ENCODE data around the gene DMRT1. TPM values are rescaled to one million over a fixed set of nuclear protein-coding genes. Genes with fewer than 3 reads are reported as not detected.

Gene DMRT1
- total and polyA plus RNA-seq, 9 of the 15 experiments (the other 6 are each of a cell fraction or from before 2014, with no cell fraction given) = not detected

GRCh38 chr9:847505-847904, 6.0 kb downstream of the DMRT1 start:
- H2AFZ ChIP-seq (ENCODE audit: low read depth, low read length) = no peak overlapping the region
- no peaks in the 10 kb centered on the region for H4K20me1 ChIP-seq (replicated peaks; ENCODE audit: control insufficient read depth, insufficient read depth, low read length)
- ChIA-PET POLR2A (no interaction called here), CTCF (ENCODE audit: low intra/inter-chr PET ratio) (no interaction called here)
- no peak overlapping the region for H3K9ac ChIP-seq (ENCODE audit: insufficient read depth in 1 of 2, low read depth in 2 of 2, low read length in 2 of 2)
- no peaks in the 10 kb centered on the region for H3K36me3 ChIP-seq (ENCODE audit: control insufficient read depth, insufficient read depth, low read length)
- H3K4me1 ChIP-seq (replicated peaks in 1 of 2; ENCODE audit: control insufficient read depth in 2 of 2, insufficient read depth in 2 of 2, low read length in 2 of 2) = no peaks in the 10 kb centered on the region
- H3K27ac ChIP-seq (ENCODE audit: extremely low read depth, low read depth, low read length) = no peak overlapping the region
- BruUV-seq (replicated peaks) = no TSS peak
- H3K4me2 ChIP-seq (ENCODE audit: insufficient read depth, low read length) = no peak overlapping the region
- in situ Hi-C loops (cut with MboI) (no loop called here), intact Hi-C loops (cut with micrococcal nuclease) (no loop called here)
- H3K27me3 ChIP-seq (ENCODE audit: control insufficient read depth in 2 of 2, insufficient read depth in 2 of 2, low read length in 2 of 2) = peaks cover 0 to 21% of the 10 kb centered on the region in 2 experiments; a peak in 4 of 5 replicates
- H3K9me1 ChIP-seq (ENCODE audit: control insufficient read depth, insufficient read depth, low read length) = no peaks in the 10 kb centered on the region
- no peaks in the 10 kb centered on the region for H3K79me2 ChIP-seq (ENCODE audit: control insufficient read depth, insufficient read depth, low read length)
- DNase-seq (ENCODE audit: extremely low read depth in 1 of 4, low spot score in 3 of 4) (no peak), FAIRE-seq (no peak), ATAC-seq (no peak)
- no peaks in the 10 kb centered on the region for H3K9me3 ChIP-seq (replicated peaks; ENCODE audit: control insufficient read depth, insufficient read depth, low read depth, low read length)
- TF ChIP-seq SRSF3 (IDR thresholded peaks at IDR 0.05; ENCODE audit: insufficient read depth, low read length) = no peak
- no peak for TF ChIP-seq FIP1L1 (IDR thresholded peaks at IDR 0.05; ENCODE audit: low read depth, low read length, poor library complexity, severe bottlenecking)
- no peak for TF ChIP-seq SOX6 (IDR thresholded peaks at IDR 0.05)
- TF ChIP-seq ZNF778 (CRISPR knock-in tag; IDR thresholded peaks at IDR 0.05) = no peak
- TF ChIP-seq SMARCA4 (IDR thresholded peaks at IDR 0.05) = no peak
- 0% methylated on average over 6 of the region's 6 CpGs for WGBS (ENCODE audit: insufficient coverage, low coverage, missing lambda C conversion rate)
- no peak overlapping the region for H3K4me3 ChIP-seq

GRCh38 chr9:849431-849830, 7.9 kb downstream of the DMRT1 start:
- H3K27me3 ChIP-seq (ENCODE audit: control insufficient read depth in 2 of 2, insufficient read depth in 2 of 2, low read length in 2 of 2) = peaks cover 0 to 15% of the 10 kb centered on the region in 2 experiments; a peak in 2 of 5 replicates
- ChIA-PET POLR2A (interaction anchor here (0.6 kb wide), 1 partner anchor 379 kb away, joined by 3 read pairs; no protein-coding TSS in a partner anchor), CTCF (ENCODE audit: low intra/inter-chr PET ratio) (no interaction called here)
- H3K27ac ChIP-seq (ENCODE audit: extremely low read depth, low read depth, low read length) = no peak overlapping the region
- no peak for ATAC-seq
- H4K20me1 ChIP-seq (replicated peaks; ENCODE audit: control insufficient read depth, insufficient read depth, low read length) = no peaks in the 10 kb centered on the region
- no peak overlapping the region for H3K9ac ChIP-seq (ENCODE audit: insufficient read depth in 1 of 2, low read depth in 2 of 2, low read length in 2 of 2)
- H3K36me3 ChIP-seq (ENCODE audit: control insufficient read depth, insufficient read depth, low read length) = no peaks in the 10 kb centered on the region
- H2AFZ ChIP-seq (ENCODE audit: low read depth, low read length) = no peak overlapping the region
- TF ChIP-seq TCF7 (IDR thresholded peaks at IDR 0.05; ENCODE audit: borderline replicate concordance) (no peak), THRAP3 (IDR thresholded peaks at IDR 0.05; ENCODE audit: borderline replicate concordance) (no peak), CGGBP1 (CRISPR knock-in tag; IDR thresholded peaks at IDR 0.05) (no peak), E2F4 (CRISPR knock-in tag; IDR thresholded peaks at IDR 0.05; ENCODE audit: low read depth) (no peak), BMI1 (IDR thresholded peaks at IDR 0.05; ENCODE audit: low read length) (no peak), OTX1 (CRISPR knock-in tag; IDR thresholded peaks at IDR 0.05) (no peak)
- TF ChIP-seq, protein P1, sequence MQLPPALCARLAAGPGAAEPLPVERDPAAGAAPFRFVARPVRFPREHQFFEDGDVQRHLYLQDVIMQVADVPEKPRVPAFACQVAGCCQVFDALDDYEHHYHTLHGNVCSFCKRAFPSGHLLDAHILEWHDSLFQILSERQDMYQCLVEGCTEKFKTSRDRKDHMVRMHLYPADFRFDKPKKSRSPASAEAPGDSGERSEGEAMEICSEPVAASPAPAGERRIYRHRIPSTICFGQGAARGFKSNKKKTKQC (CRISPR knock-in tag; IDR thresholded peaks at IDR 0.05) = no peak
- TF ChIP-seq, protein P2, sequence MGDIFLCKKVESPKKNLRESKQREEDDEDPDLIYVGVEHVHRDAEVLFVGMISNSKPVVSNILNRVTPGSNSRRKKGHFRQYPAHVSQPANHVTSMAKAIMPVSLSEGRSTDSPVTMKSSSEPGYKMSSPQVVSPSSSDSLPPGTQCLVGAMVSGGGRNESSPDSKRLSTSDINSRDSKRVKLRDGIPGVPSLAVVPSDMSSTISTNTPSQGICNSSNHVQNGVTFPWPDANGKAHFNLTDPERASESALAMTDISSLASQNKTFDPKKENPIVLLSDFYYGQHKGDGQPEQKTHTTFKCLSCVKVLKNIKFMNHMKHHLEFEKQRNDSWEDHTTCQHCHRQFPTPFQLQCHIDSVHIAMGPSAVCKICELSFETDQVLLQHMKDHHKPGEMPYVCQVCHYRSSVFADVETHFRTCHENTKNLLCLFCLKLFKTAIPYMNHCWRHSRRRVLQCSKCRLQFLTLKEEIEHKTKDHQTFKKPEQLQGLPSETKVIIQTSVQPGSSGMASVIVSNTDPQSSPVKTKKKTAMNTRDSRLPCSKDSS (IDR thresholded peaks at IDR 0.05; ENCODE audit: low read depth, partially characterized antibody) = no peak
- no peak for DNase-seq (ENCODE audit: extremely low read depth in 1 of 4, low spot score in 3 of 4)
- in situ Hi-C loops (cut with MboI) (no loop called here), intact Hi-C loops (cut with micrococcal nuclease) (no loop called here)
- no peak for FAIRE-seq
- BruUV-seq (replicated peaks) = no TSS peak
- H3K4me1 ChIP-seq (replicated peaks in 1 of 2; ENCODE audit: control insufficient read depth in 2 of 2, insufficient read depth in 2 of 2, low read length in 2 of 2) = no peaks in the 10 kb centered on the region
- no peak overlapping the region for H3K4me3 ChIP-seq
- H3K9me1 ChIP-seq (ENCODE audit: control insufficient read depth, insufficient read depth, low read length) = no peaks in the 10 kb centered on the region
- H3K4me2 ChIP-seq (ENCODE audit: insufficient read depth, low read length) = no peak overlapping the region
- WGBS (ENCODE audit: insufficient coverage, low coverage, missing lambda C conversion rate) = 0% methylated on average over 3 of the region's 5 CpGs
- no peaks in the 10 kb centered on the region for H3K79me2 ChIP-seq (ENCODE audit: control insufficient read depth, insufficient read depth, low read length)
- no peaks in the 10 kb centered on the region for H3K9me3 ChIP-seq (replicated peaks; ENCODE audit: control insufficient read depth, insufficient read depth, low read depth, low read length)

All from K562 (cell line).